ENCODE data around the gene MYO9B.
"Not testable (repeated sequence)": the region's sequence is repeated elsewhere in the genome, so short reads cannot be mapped to it uniquely, and the experiment has no call there.

Gene MYO9B

DNA sequence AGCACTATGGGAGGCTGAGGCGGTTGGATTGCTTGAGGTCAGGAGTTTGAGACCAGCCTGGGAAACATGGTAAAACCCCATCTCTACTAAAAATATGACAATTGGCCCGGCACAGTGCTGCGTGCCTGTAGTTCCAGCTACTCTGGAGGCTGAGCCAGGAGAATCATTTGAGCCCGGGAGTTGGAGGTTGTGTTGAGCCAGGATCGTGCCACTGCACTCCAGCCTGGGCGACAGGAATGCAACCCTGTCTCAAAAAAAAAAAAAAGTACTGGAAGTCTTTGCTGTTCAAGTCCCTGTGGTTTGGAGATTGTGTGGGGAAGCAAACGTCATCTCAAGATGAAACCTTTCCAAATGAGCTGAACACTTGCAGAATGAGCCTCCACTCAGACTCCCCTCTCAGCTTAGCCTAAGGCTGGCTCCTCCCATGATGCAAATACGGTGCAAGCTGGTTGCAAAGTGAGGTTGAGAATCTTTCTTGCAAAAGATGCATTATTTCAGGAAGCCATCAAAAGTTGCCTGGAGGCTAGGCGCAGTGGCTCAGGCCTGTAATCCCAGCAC lies 46.2 kb downstream of the MYO9B start:
- no peak for DNase-seq

GRCh38 chr19:17123041-17123440 lies 47.5 kb downstream of the MYO9B start:
- DNase-seq: no peak

DNA sequence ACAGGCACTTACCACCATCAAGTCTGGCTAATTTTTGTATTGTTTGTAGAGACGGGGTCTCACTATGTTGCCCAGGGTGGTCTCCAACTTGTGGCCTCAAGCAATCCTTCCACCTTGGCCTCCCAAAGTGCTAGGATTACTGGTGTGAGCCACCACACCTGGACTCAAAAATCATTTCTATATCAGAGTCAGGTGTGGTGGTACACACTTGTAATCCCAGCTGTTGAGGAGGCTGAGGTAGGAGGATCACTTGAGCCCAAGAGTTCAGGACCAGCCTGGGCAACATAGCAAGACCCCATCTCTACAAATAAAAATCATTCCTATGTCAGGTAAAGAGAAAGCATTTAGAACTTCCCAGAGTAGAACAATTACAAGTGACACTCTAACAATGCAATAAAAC lies 48.4 kb downstream of the MYO9B start:
- no peak for DNase-seq

DNA sequence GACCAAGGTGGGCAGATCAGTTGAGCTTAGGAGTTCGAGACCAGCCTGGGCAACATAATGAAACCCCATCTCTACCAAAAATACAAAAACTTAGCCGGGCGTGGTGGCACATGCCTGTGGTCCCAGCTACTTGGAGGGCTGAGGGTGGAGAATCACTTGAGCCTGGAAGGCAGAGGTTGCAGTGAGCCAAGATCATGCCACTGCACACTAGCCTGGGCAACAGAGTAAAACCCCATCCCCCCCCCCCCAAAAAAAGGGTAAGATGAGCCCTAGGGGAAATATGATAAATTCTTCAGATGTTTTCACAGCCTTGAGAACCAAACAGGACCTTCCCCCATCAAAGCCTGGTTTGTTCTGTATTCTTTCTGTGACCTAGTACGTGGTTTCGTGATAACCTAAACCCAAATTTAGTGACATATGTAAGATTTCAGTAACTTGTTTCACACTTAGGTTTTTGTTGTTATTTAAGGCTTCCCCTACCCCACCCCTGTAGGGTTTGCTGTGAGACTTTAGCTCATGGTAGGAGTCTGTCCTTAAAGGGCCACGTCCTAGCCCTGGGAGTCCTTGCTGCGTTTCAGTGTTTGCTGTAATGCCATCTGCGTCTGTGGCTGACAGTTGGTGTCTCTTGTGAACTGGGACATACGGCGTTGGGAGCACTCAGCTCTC lies 49.6 kb downstream of the MYO9B start:
- DNase-seq: no peak

- no peak for DNase-seq
Observed at GRCh38 chr19:17125728-17126677, 50.4 kb downstream of the MYO9B start.

DNA sequence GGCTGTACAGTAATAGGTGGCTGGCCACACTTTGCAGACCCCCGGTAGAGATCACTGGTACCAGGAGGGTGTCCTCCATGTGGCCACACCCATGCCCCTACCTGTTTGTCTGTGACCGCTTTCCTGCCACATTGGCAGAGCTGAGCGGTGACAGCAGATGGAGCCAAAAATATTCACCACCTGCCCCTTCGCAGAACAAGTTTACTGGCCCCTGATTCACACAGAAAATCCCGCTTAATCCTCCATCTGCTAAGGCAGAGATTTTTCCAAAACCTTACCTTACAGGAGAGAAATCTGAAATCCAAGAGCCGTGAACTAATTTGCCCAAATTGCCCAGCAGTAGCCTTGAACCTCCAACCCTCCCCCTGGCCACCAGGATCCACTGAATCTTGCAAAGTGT lies 52.1 kb downstream of the MYO9B start:
- no peak for DNase-seq

- no peak for DNase-seq
Observed at GRCh38 chr19:17128403-17128802, 52.8 kb downstream of the MYO9B start.

DNA sequence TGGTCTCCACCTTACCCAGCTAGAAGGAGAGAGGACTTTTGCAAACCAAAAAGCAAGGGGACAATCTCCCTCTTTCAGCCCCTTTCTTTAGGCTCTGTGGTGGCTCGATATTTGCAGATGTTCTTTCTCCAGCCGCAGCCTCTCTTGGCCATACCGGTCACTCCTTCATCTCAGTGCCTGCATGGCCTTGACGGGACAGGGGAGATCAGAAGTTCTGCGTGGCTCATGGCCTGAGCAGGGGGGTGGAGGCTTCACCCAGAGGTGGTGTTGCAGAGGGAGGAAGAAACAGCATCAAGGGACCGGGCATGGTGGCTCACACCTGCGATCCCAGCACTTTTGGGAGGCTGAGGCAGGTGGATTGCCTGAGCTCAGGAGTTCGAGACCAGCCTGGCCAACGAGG lies 53.2 kb downstream of the MYO9B start:
- DNase-seq: no peak

DNA sequence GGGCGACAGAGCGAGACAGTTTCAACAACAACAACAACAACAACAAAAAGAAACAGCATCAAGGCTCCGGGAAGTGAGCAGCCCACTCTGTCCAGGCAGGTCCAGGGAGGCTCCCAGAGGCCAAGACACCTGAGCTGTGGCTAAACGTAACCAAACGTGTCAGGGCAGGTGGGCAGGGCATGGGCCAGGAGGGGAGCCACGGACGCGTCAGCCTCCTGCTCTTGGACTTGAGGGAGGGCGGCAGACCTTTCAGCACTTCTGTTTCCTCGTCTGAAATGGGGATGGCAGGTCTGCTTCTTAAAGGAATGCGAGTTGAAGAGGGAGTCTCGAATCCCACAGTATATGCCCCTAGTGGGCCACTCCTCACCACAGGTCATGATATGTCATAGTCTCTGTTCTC lies 53.8 kb downstream of the MYO9B start:
- no peak for DNase-seq

DNA sequence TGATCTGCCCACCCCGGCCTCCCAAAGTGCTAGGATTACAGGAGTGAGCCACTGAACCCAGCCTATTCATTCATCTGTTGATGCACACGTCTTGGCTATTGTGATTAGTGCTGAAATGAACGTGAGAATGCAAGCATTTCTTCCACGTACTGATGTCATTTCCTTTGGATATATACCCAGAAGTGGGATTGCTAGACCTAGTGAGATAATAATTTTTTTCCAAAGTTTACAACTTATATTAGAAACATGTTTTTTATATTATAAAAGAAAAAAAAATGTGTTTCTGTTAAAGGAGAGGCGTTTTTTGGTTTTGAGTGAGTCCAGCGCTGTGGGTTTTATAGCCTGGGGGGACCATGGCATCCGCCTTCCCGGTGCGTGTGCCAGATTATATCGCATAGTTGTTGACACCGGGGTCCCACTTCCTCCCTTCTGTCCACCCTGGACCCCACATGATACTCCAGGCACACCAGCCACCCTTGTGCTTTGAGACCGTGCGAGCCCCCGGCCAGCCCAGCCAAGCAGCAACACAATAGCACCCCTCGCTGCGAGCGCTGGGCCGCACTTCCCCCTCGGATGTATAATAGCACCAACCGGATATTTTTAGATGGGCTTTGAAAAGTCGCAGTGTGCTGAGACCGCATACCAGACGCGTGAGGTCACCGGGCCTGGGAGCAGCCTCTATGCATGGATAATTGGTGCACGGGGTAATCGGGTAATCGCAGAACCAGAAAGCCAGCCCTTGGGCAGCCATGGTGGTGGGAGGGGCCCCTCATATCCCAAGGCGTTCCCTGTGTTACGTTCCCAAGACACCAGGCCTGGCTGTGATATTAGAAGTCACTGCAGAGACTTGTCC lies 59.6 kb downstream of the MYO9B start:
- DNase-seq: no peak

- no peak for DNase-seq
Observed at GRCh38 chr19:17136021-17136420, 60.4 kb downstream of the MYO9B start.

- DNase-seq: no peak
Observed at GRCh38 chr19:17136617-17137016, 61.0 kb downstream of the MYO9B start.

DNA sequence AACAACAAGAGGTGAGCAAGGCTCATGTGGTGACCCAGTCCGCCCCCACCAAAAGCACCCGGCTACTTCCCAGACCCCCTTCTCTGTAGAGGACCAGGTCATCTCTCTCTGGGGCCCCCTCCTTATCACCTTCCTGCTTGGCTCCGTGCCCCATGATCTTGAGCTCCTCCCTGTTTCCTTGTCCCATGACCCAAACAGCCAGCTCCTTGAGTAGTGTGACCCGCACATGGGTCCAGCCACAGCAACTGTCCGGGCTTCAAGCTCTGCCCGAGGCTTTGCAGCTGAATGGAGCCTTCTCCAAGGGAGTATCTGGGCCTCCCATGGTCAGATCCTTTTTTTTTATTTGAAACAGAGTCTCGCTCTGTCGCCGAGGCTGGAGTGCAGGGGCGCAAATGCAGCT lies 61.8 kb downstream of the MYO9B start:
- no peak for DNase-seq

- not testable (repeated sequence) for DNase-seq
Observed at GRCh38 chr19:17138052-17138846, 62.7 kb downstream of the MYO9B start.

DNA sequence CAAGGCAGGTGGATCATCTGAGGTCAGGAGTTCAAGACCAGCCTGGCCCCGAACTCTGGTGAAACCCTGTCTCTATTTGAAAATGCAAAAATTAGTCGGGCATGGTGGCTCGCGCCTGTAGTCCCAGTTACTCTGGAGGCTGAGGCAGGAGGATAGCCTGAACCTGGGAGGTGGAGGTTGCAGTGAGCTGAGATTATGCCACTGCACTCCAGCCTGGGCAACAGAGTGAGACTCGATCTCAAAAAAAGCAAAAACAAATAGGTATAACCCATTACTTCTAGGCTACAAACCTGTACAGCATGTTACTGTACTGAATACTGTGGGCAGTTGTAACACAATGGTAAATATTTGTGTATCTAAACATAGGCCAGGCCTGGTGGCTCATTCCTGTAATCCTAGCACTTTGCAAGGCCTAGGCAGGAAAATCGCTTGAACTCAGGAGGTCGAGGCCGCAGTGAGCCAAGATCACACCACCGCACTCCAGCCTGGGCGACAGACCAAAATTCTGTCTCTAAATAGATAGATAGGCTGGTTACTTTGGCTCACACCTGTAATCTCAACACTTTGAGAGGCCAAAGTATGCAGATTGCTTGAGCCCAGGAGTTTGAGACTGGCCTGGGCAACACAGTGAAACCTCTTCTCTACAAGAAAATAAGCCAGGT lies 63.5 kb downstream of the MYO9B start:
- no peak for DNase-seq

- DNase-seq: not testable (repeated sequence)
Observed at GRCh38 chr19:17144771-17145170, 69.2 kb downstream of the MYO9B start.

DNA sequence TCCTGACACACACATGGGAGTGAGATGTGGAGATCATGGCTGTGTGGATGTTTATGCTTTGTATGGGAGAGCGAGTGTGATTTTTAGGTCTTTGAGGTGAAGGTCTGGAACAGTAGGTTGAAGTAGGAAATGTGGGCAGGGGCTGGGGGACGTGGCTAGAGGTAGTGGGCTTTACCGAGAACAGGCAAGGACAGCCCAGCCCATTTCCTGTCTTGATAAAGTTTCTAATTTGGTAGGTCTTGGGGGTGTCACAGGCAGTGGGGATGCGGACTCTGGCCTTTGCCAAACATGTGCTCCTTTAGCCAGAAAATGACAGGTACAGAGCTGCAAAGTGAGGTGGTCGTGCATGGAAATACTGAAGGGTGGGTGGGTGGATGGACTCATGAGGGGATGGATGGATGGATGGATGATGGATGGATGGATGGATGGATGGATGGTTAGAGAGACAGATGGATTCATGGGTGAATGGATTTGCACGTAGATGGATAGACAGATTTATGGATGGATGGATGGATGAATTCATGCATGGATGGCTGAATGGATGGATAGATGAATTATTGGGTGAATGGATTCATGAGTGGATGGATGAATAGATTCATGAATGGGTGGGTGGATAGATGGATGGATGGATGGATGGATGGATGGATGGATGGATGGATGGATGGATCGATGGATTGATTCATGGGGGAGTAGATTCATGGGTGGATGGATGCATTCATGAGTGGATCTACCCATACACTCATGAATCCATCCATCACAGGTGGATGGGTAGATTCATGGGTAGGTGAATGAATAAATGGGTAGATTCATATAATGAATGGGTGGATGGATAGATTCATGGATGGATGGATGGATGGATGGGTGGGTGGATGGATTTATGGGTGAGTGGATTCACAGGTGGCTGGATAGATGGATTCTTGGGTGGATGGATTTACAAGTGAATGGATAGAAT lies 70.2 kb downstream of the MYO9B start:
- no peak for DNase-seq

- DNase-seq: no peak
Observed at GRCh38 chr19:17148130-17148529, 72.6 kb downstream of the MYO9B start.

DNA sequence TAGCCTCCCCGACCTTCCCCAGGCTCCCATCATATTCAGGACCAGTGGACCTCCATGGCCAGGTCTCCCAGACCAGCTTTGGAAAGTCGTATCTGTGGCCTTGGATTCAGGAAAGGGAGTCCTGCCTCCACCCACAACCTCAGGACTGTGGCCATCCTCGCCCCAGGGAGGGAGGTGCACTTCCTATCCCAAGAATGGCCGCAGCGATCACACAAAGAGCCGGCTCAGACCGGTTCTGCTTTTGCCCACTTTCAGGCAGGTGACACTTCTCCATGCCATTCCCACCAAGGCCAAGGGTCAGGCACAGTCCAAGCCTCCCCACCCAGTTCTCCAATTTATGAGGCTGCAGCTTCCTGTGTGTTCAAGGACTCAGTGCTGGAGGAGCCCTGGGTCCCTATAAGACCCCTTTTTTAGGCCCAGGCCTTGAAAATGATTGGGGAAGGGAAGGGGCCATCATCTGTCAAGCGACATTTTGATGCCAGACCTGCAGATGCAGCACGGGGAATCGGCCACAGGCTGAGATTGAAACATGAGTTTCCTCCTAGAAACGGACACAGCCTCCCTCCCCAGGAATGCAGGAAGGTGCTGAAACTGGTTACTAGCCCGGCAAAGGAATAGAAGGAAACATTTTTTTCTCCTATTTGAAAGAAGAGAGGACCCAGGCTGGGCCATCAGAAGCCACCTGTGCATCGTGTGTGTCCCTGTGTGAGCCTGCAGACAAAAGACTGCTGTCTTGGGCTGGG lies 74.0 kb downstream of the MYO9B start:
- DNase-seq: no peak

DNA sequence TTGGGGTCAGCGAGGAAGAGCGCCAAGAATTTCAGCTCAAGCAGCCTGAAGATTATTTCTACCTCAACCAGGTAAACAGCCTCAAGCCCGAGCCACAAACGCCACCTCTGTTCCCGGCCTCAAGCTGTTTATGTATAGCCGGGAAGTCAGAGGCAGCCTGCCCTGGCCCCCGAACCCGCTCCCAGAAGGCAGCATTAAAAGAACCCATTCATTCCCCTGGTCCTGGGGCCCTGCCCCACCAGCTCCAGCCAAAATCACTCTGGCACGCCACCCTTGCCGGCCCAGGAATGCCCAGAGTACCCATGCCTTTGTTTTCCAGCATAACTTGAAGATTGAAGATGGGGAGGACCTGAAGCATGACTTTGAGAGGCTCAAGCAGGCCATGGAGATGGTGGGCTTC lies 78.4 kb downstream of the MYO9B start:
- no peak for DNase-seq

Data from NCI-H2081 treated with DMSO at 0.1 percent for 48 hours (cell line).